Neutrophil (primary cell): ENCODE data around the gene EVI5L.
A peak's percentile ranks its signal among the peaks of the same experiment; 100 is the strongest.

Experiments used
- H3K27ac ChIP-seq: fragments of 200-600 bp; sonication (generic); 2 replicates; pipeline ENCODE4 v1.5.1; 2016; ENCODE audit warnings: mild to moderate bottlenecking, moderate library complexity
- H3K27me3 ChIP-seq: fragments of 200-600 bp; sonication (generic); 2 replicates; pipeline ENCODE4 v1.6.0; 2016; ENCODE audit warnings: mild to moderate bottlenecking
- H3K36me3 ChIP-seq: fragments of 200-600 bp; sonication (generic); 2 replicates; pipeline ENCODE4 v1.5.1; 2017
- H3K4me1 ChIP-seq, 2 experiments: fragments of 200-600 bp in 1 of 2; sonication (generic) in 1 of 2; 1 replicate in 1 of 2; 2 replicates in 1 of 2; pipeline versions ENCODE4 v1.5.1 to v1.6.1; 2013 to 2016; ENCODE audit warnings: low read depth in 1 of 2, low read length in 1 of 2, mild to moderate bottlenecking in 1 of 2, moderate library complexity in 1 of 2; ENCODE audit not compliant: control insufficient read depth in 1 of 2, insufficient read depth in 1 of 2
- H3K4me3 ChIP-seq, 2 experiments: fragments of 200-600 bp in 1 of 2; sonication (generic) in 1 of 2; 1 replicate in 1 of 2; 2 replicates in 1 of 2; pipeline ENCODE4 v1.5.1; 2013 to 2016; ENCODE audit warnings: low read depth in 1 of 2, low read length in 1 of 2, mild to moderate bottlenecking in 1 of 2, moderate library complexity in 1 of 2
- H3K9me3 ChIP-seq: fragments of 200-600 bp; sonication (generic); 2 replicates; pipeline ENCODE4 v1.5.1; 2016
- CTCF ChIP-seq: fragments of 200-600 bp; sonication (generic); IDR thresholded peaks from 2 replicates; pipeline ENCODE4 v1.5.1; 2016; ENCODE audit warnings: antibody characterized with exemption

The EVI5L gene

GRCh38 chr19:7863157-7863970 lies 33.3 kb downstream of the EVI5L start:
- no peak for TF ChIP-seq CTCF
- Histone ChIP-seq H3K4me3 (peak overlapping the region in 1 of 2 experiments; percentile 14), H3K27me3 (peaks cover 90% of the 10 kb centered on the region), H3K27ac (no peak overlapping the region), H3K4me1 (peaks cover 9 to 20% of the 10 kb centered on the region in 2 experiments), H3K36me3 (no peaks in the 10 kb centered on the region), H3K9me3 (no peaks in the 10 kb centered on the region)

GRCh38 chr19:7863971-7864689 lies 34.1 kb downstream of the EVI5L start:
- no peak for TF ChIP-seq CTCF
- no peak overlapping the region for H3K4me3 ChIP-seq
- peaks cover 17 to 27% of the 10 kb centered on the region in 2 experiments for H3K4me1 ChIP-seq
- H3K36me3 ChIP-seq: no peaks in the 10 kb centered on the region
- no peak overlapping the region for H3K27ac ChIP-seq
- peaks cover 98% of the 10 kb centered on the region for H3K27me3 ChIP-seq
- H3K9me3 ChIP-seq: no peaks in the 10 kb centered on the region

- Histone ChIP-seq H3K9me3 (no peaks in the 10 kb centered on the region), H3K27ac (no peak overlapping the region), H3K27me3 (peaks cover 100% of the 10 kb centered on the region), H3K4me1 (peaks cover 22 to 33% of the 10 kb centered on the region in 2 experiments), H3K4me3 (no peak overlapping the region), H3K36me3 (no peaks in the 10 kb centered on the region)
- TF ChIP-seq CTCF: no peak
Observed at GRCh38 chr19:7864690-7865074, 34.7 kb downstream of the EVI5L start.

GRCh38 chr19:7865262-7865911 lies 35.4 kb downstream of the EVI5L start:
- no peak for TF ChIP-seq CTCF
- H3K4me1 ChIP-seq: peaks cover 25 to 38% of the 10 kb centered on the region in 2 experiments

GRCh38 chr19:7866399-7867091 lies 36.5 kb downstream of the EVI5L start:
- no peaks in the 10 kb centered on the region for H3K9me3 ChIP-seq

More at GRCh38 chr19:7865262-7865911, 35.4 kb downstream of the EVI5L start:
- Histone ChIP-seq H3K4me3 (no peak overlapping the region), H3K9me3 (no peaks in the 10 kb centered on the region), H3K36me3 (no peaks in the 10 kb centered on the region), H3K27ac (no peak overlapping the region), H3K27me3 (peaks cover 97% of the 10 kb centered on the region)

More at GRCh38 chr19:7866399-7867091, 36.5 kb downstream of the EVI5L start:
- no peaks in the 10 kb centered on the region for H3K36me3 ChIP-seq
- H3K4me3 ChIP-seq: no peak overlapping the region
- no peak for TF ChIP-seq CTCF
- H3K27me3 ChIP-seq: peaks cover 94% of the 10 kb centered on the region
- H3K27ac ChIP-seq: no peak overlapping the region
- peaks cover 30 to 47% of the 10 kb centered on the region in 2 experiments for H3K4me1 ChIP-seq
